Glutamatergic neuron (in vitro differentiated cells): ENCODE results near the gene DAGLB. TPM values are rescaled to one million over a fixed set of nuclear protein-coding genes. Genes with fewer than 3 reads are reported as not detected.

Experiments used
- DNase-seq: peaks from one replicate; pipeline ENCODE4 v3.0.0; 2022
- H3K27ac Mint-ChIP-seq: one replicate; pipeline ENCODE4 v1.8.0; 2020; ENCODE audit warnings: mild to moderate bottlenecking, mixed read lengths, inconsistent platforms; ENCODE audit not compliant: unreplicated experiment
- H3K27me3 Mint-ChIP-seq: one replicate; pipeline ENCODE4 v1.8.0; 2020; ENCODE audit warnings: mild to moderate bottlenecking, moderate library complexity, mixed read lengths, inconsistent platforms; ENCODE audit not compliant: unreplicated experiment
- H3K36me3 Mint-ChIP-seq: one replicate; pipeline ENCODE4 v1.8.0; 2020; ENCODE audit warnings: mild to moderate bottlenecking, mixed read lengths, inconsistent platforms; ENCODE audit not compliant: unreplicated experiment
- H3K4me1 Mint-ChIP-seq: one replicate; pipeline ENCODE4 v1.8.0; 2020; ENCODE audit warnings: mild to moderate bottlenecking, low read depth, mixed read lengths, inconsistent platforms; ENCODE audit not compliant: unreplicated experiment
- H3K4me3 Mint-ChIP-seq: one replicate; pipeline ENCODE4 v1.8.0; 2020; ENCODE audit warnings: mild to moderate bottlenecking, mixed read lengths, inconsistent platforms; ENCODE audit not compliant: unreplicated experiment
- H3K9me3 Mint-ChIP-seq: one replicate; pipeline ENCODE4 v1.8.0; 2020; ENCODE audit warnings: mild to moderate bottlenecking, moderate library complexity, mixed read lengths, inconsistent platforms; ENCODE audit not compliant: unreplicated experiment
- total RNA-seq: library from RNA; stranded (reverse); fragmentation: NEBNext Ultra II Directional; extraction: Animal tissue kit (Norgen Biotek cat#: 25700); gene quantifications from one replicate; pipeline ENCODE4 v1.2.1, GENCODE V29; 2021; ENCODE audit not compliant: unreplicated experiment
- TF ChIP-seq, protein P1 (sequence below): fragments of 200-600 bp; sonication (generic); IDR thresholded peaks from one replicate; pipeline ENCODE4 v1.5.0; 2021; ENCODE audit not compliant: partially characterized antibody, unreplicated experiment

The DAGLB gene
- total RNA-seq, 1 donor from 2014 or later = 63.2 TPM

DNA sequence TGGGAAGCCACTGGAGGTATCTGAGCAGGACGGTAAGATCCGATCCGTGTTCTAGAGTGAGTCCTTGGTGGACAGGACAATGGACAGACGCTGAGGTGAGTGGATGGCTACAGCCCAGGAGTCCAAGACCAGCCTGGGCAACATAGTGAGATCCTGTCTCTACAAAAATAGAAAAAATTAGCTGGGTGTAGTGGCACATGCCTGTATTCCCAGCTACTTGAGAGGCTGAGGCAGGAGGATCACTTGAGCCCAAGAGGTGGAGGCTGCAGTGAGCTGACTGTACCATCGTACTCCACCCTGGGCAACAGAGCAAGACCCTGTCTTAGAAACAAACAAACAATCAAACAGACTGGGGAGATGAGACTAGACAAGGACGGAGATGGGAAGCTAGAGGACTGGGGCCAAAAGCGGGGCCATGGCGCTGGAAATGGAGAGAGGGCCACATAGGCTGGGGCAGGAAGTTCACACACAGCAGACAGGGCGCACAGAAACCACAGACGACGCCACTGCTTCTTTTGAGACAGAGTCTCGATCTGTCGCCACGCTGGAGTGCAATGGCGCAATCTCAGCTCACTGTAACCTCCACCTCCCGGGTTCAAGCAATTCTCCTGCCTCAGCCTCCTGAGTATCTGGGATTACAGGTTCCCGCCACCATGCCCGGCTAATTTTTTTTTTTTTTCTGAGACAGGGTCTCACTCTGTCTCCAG lies 24.7 kb downstream of the DAGLB start:
- Mint-ChIP-seq H3K36me3 (peaks cover 5% of the 10 kb centered on the region), H3K27me3 (peaks cover 7% of the 10 kb centered on the region), H3K27ac (peak overlapping the region; percentile 22), H3K4me1 (peaks cover 8% of the 10 kb centered on the region), H3K4me3 (no peak overlapping the region), H3K9me3 (peaks cover 12% of the 10 kb centered on the region)
- DNase-seq = no peak
- TF ChIP-seq, protein P1, sequence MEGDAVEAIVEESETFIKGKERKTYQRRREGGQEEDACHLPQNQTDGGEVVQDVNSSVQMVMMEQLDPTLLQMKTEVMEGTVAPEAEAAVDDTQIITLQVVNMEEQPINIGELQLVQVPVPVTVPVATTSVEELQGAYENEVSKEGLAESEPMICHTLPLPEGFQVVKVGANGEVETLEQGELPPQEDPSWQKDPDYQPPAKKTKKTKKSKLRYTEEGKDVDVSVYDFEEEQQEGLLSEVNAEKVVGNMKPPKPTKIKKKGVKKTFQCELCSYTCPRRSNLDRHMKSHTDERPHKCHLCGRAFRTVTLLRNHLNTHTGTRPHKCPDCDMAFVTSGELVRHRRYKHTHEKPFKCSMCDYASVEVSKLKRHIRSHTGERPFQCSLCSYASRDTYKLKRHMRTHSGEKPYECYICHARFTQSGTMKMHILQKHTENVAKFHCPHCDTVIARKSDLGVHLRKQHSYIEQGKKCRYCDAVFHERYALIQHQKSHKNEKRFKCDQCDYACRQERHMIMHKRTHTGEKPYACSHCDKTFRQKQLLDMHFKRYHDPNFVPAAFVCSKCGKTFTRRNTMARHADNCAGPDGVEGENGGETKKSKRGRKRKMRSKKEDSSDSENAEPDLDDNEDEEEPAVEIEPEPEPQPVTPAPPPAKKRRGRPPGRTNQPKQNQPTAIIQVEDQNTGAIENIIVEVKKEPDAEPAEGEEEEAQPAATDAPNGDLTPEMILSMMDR = no peak

DNA sequence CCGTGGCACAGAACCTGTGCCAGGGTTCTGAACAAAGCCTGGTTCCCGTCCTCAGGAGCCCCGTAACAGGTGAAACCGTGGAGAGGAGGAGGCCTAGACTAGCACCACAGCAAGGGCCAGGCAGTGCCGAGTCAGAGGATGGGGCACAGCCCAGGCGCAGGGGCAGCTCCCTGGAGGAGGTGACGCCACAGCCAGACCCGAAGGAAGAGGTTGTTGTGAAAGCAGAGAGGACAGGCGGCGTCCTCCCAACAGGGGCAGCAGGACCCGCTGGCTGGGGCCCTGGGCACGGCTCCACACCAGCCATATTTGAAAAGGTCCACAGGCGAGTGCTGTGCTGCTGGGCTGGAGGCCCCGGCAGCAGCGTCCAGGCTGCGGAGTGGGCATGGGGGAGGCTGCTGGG lies 25.7 kb downstream of the DAGLB start:
- Mint-ChIP-seq H3K27ac (no peak overlapping the region), H3K9me3 (peaks cover 11% of the 10 kb centered on the region), H3K4me3 (no peak overlapping the region), H3K4me1 (peaks cover 8% of the 10 kb centered on the region), H3K36me3 (peaks cover 5% of the 10 kb centered on the region), H3K27me3 (peaks cover 7% of the 10 kb centered on the region)
- TF ChIP-seq, protein P1 = no peak
- DNase-seq = no peak

DNA sequence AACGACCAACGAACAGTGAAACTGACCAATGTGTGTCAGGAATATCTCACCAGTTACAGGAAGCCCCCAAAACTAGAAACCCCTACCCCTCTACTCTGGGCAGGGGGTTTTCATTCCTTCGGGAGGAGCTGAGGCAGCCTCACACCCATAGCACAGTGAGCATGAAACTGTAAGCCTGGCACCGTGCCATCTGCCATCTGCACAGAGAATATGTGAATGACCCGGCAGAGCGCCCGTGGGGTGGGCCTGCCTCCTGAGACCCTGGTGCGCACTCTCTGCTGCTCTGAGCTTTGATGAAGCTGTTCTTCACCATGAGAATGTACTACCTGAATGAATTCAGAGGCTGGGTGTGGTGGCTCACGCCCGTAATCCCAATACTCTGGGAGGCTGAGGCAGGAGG lies 27.1 kb downstream of the DAGLB start:
- no peak for DNase-seq
- no peak overlapping the region for H3K27ac Mint-ChIP-seq
- peaks cover 12% of the 10 kb centered on the region for H3K4me1 Mint-ChIP-seq
- TF ChIP-seq, protein P1 = no peak
- H3K9me3 Mint-ChIP-seq = peaks cover 7% of the 10 kb centered on the region
- no peak overlapping the region for H3K4me3 Mint-ChIP-seq
- H3K36me3 Mint-ChIP-seq = peaks cover 5% of the 10 kb centered on the region
- peaks cover 12% of the 10 kb centered on the region for H3K27me3 Mint-ChIP-seq

DNA sequence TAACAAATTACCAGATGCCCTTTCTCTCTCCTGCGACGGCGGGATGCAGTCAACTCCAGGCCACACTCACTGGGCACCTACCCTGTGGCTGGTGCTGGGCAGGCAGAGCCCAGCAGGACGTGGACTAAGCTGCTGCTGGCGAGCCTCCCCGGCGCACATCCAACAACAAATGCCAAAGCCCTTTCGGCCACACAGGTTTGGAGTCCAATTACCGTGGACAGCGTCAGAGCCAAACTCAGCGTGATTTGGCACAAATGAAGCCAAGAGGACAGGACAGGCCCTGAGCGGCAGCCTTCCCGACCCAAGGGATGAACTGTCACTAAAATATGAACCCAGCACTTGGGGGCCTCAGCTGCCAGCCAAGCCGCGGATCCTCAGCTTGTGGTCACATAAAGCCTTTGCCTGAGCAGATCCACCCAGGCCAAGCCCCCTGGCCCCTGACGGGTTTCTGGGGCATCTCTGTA lies 28.4 kb downstream of the DAGLB start:
- TF ChIP-seq, protein P1 = no peak
- H3K36me3 Mint-ChIP-seq = peaks cover 5% of the 10 kb centered on the region
- no peak overlapping the region for H3K4me3 Mint-ChIP-seq
- no peak for DNase-seq
- peaks cover 10% of the 10 kb centered on the region for H3K27me3 Mint-ChIP-seq
- H3K27ac Mint-ChIP-seq = no peak overlapping the region
- H3K9me3 Mint-ChIP-seq = peaks cover 9% of the 10 kb centered on the region
- peaks cover 9% of the 10 kb centered on the region for H3K4me1 Mint-ChIP-seq

DNA sequence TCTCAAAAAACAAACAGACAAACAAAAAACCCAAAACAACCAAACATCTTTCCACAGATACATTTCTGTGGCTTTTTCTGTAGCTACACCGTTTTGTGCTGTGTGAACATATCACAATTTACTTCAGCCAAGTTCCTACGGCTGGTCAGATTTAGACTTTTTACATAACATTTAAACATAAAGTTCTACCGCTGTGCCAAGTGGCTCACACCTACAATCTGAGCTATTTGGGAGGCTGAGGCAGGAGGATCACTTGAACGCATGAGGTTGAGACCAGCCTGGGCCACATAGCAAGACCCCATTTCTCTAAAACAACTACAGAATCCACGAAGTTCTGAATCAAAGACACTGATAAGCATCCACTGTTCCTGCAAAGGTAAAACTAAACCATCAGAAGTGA lies 30.3 kb downstream of the DAGLB start:
- Mint-ChIP-seq H3K4me3 (no peak overlapping the region), H3K9me3 (peaks cover 12% of the 10 kb centered on the region), H3K27me3 (peaks cover 7% of the 10 kb centered on the region), H3K27ac (peak overlapping the region; percentile 89), H3K36me3 (peaks cover 8% of the 10 kb centered on the region), H3K4me1 (peaks cover 4% of the 10 kb centered on the region)
- TF ChIP-seq, protein P1 = no peak
- no peak for DNase-seq
